Epidermal melanocyte (primary cell): ENCODE results near the gene PKLR.
A peak's percentile ranks its signal among the peaks of the same experiment; 100 is the strongest.

ENCODE experiments used
- DNase-seq: peaks from one replicate; pipeline ENCODE4 v3.0.0; 2011; ENCODE audit warnings: low spot score; ENCODE audit not compliant: insufficient read length

PKLR gene

GRCh38 chr1:155285631-155286044, 15.6 kb downstream of the PKLR start:
- DNase-seq = no peak

GRCh38 chr1:155285063-155285462, 16.2 kb downstream of the PKLR start:
- no peak for DNase-seq

- no peak for DNase-seq
Measured at GRCh38 chr1:155284476-155284875, 16.8 kb downstream of the PKLR start.

- no peak for DNase-seq
Measured at GRCh38 chr1:155282488-155283091, 18.6 kb downstream of the PKLR start.

GRCh38 chr1:155279268-155279667, 22.0 kb downstream of the PKLR start:
- DNase-seq = no peak

- DNase-seq = no peak
Measured at GRCh38 chr1:155278689-155279160, 22.5 kb downstream of the PKLR start.

GRCh38 chr1:155277902-155278688, 23.1 kb downstream of the PKLR start:
- peak; percentile 42 for DNase-seq

GRCh38 chr1:155277070-155277901, 24.0 kb downstream of the PKLR start, which contains the start of gene HCN3:
Gene HCN3 (plus strand): TSS chr1:155277463. CDS start chr1:155277591, 128 bp downstream.
- DNase-seq = peak; percentile 98

- DNase-seq = peak; percentile 98
Measured at GRCh38 chr1:155273343-155274245, 27.6 kb downstream of the PKLR start, which contains the start of gene CLK2. Gene CLK2 (minus strand): TSS chr1:155273504. CDS start chr1:155270977, 2,527 bp downstream.

GRCh38 chr1:155272466-155273342, 28.5 kb downstream of the PKLR start:
- DNase-seq = peak; percentile 80

GRCh38 chr1:155269381-155269780, 31.9 kb downstream of the PKLR start:
- DNase-seq = no peak

- DNase-seq = no peak
Measured at GRCh38 chr1:155268630-155269029, 32.6 kb downstream of the PKLR start.

GRCh38 chr1:155267373-155267772, 33.9 kb downstream of the PKLR start:
- no peak for DNase-seq

- no peak for DNase-seq
Measured at GRCh38 chr1:155266553-155266952, 34.7 kb downstream of the PKLR start.

- DNase-seq = no peak
Measured at GRCh38 chr1:155263067-155263466, 38.2 kb downstream of the PKLR start.

- DNase-seq = peak; percentile 100
Measured at GRCh38 chr1:155261852-155262673, 39.2 kb downstream of the PKLR start, which contains the start of gene SCAMP3. Gene SCAMP3 (minus strand): TSS chr1:155262360. CDS start chr1:155262151, 209 bp downstream.

- no peak for DNase-seq
Measured at GRCh38 chr1:155261493-155261851, 39.8 kb downstream of the PKLR start.

- no peak for DNase-seq
Measured at GRCh38 chr1:155260276-155260675, 41.0 kb downstream of the PKLR start.
